Measurements from ENCODE around the gene SAMD11.
"Not testable (repeated sequence)": the region's sequence is repeated elsewhere in the genome, so short reads cannot be mapped to it uniquely, and the experiment has no call there.

The SAMD11 gene

GRCh38 chr1:978835-979743, 55.4 kb downstream of the SAMD11 start:
- no peak for FAIRE-seq

- no peak for FAIRE-seq
Observed at GRCh38 chr1:979744-980072, 56.0 kb downstream of the SAMD11 start.

DNA sequence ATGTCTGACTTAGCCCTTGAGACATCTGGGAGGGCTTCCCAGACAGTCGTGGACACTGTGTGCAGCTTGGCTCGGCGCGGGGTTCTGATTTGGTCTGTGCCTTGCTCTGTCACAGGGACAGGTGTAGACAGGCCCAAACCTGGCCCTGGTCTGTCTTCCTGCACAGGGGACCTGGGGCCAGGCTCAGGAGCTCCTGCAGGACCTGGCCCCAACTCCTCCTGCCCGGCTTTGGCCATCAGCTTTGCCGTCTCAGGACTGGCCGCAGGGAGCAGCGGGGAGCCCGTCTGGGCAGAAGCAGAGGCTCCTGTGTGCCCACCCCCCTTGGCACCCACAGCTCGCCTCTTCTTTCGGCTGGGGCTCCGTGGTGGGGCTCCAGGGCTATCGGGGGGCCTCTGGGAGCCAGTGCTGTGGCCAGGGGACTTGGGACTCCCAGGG, 56.4 kb downstream of the SAMD11 start:
- FAIRE-seq: no peak

GRCh38 chr1:980602-981395, 57.1 kb downstream of the SAMD11 start:
- no peak for FAIRE-seq

DNA sequence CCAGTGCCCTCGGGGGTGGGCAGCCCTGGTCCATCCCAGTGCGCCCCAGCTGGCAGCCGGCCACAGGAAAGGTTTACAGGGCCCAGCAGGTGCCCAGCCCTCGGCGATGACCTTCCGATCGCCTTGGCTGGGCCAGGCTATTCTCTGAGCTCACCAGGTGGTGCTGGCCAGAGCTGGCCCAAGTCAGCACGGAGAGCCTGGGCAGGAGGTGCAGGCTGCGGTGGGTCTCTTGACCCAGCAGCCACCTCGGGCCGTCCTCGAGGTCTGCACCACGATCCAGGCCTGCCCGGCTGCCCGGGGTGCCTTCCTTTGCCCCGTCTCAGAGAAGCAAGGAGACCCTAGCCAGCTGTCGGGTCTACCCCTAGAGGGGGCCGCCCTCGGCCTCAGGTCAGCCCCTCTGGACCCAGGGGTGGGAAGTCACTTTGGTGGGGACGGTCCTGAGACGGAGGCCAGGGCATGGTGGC, 57.8 kb downstream of the SAMD11 start:
- FAIRE-seq: no peak

GRCh38 chr1:981955-982558, 58.3 kb downstream of the SAMD11 start, which contains the start of gene PERM1:
TSS of gene PERM1 (minus strand) at chr1:982093. CDS start at chr1:981029, 1,064 bp downstream.
- FAIRE-seq: no peak

GRCh38 chr1:982765-983436, 59.2 kb downstream of the SAMD11 start:
- FAIRE-seq: no peak

- no peak for FAIRE-seq
Observed at GRCh38 chr1:983798-984475, 60.2 kb downstream of the SAMD11 start.

DNA sequence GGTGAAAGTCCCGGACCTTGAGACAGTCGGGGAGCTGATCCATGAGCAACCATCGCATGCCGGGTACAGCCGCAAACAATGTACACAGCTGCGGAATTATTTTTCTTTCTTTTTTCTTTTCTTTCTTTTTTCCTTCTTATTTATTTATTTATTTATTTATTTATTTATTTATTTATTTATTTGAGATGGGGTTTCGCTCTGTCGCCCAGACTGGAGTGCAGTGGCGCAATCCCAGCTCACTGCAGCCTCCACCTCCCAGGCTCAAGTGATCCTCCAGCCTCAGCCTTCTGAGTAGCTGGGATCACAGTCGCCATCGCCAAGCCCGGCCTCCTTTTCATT, 60.7 kb downstream of the SAMD11 start:
- no peak for FAIRE-seq

- FAIRE-seq: no peak
Observed at GRCh38 chr1:985126-985525, 61.4 kb downstream of the SAMD11 start.

DNA sequence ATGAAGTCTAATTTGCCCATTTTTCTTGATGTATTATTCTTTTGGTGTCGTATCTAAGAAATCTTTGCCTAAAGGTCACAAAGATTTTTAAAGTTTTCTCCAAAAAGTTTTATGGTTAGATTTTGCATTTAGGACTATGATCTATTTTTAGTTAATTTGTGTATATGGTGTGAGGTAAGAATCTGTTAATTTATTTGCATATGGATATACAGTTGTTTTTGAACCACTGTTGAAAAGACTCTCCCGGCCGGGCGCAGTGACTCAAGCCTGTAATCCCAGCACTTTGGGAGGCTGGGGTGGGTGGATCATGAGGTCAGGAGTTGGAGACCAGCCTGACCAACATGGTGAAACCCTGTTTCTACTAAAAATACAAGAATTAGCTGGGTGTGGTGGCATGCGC, 64.3 kb downstream of the SAMD11 start:
- not testable (repeated sequence) for FAIRE-seq

DNA sequence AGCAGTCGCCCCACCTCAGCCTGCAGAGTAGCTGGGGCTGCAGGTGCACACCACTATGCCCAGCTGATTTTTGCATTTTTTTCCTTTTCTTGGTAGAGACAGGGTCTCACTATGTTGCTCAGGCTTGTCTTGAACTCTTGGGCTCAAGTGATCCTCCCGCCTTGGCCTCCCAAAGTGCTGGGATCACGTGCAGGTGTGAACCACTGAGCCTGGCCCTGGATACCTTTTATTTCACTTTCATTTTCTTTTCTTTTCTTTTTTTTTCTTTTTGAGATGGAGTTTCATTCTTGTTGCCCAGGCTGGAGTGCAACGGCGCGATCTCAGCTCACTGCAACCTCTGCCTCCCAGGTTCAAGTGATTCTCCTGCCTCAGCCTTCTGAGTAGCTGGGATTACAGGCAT, 67.6 kb downstream of the SAMD11 start:
- FAIRE-seq: not testable (repeated sequence)

GRCh38 chr1:991895-992294, 68.2 kb downstream of the SAMD11 start:
- no peak for FAIRE-seq

- FAIRE-seq: no peak
Observed at GRCh38 chr1:992362-992761, 68.6 kb downstream of the SAMD11 start.

DNA sequence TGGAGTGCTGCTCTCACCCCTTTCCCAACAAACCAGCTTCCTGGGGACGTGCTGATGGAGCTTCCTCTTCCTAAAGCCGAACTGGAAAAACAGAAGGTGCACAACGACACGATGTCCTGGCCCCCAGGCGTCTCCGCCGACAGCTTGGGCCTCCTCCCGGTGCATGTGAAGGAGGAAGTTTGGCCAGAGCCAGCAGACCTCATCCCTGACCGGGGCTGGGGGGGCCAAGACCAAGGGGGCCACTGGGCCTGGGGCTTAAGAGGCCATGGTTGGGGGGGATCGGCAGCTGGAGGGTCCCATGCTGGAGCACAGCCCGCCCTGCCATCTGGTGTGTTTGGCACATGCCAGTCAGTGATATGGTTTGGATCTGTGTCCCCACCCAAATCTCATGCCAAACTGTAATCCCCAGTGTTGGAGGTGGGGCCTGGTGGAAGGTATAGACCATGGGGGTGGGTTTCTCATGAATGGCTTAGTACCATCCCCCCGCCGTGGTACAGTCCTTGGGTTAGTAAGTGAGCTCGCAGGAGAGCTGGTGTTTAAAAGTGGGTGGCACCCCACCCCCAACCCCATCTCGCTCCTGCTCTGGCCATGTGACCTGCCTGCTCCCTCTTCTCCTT, 69.8 kb downstream of the SAMD11 start:
- no peak for FAIRE-seq
